DMS 273 (cell line): ENCODE results near the gene ALOXE3.

Experiments used
- DNase-seq: peaks from one replicate; lab custom pipeline; 2025; ENCODE audit not compliant: unreplicated experiment; lab: John Stamatoyannopoulos, UW

ALOXE3 gene

DNA sequence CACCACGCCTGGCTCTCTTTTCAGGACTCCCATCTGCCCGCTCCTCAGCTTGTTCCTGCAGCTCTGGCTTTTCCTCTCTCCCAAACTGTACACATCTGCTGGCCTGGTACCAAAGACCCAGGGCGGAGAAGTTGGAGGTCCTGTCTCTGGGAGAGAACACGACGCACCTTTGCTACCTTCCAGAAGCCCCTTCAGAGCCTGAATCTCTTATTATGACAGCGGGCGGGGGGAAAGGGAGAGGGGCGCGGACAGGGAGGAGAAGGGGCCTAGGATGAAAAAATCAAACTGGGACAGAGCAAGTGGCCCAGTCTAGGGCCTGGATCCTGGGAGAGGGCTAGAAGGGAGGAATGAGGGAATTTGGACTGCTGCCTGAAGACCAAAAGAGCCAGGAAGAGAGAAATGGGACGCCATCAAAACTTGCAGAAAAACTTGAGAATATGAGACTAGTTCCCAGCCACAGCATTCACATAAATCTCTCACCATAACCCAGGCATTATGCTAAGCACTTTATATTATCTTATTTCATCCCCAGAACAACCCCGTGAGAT lies 36.4 kb upstream of the ALOXE3 start:
- no peak for DNase-seq

DNA sequence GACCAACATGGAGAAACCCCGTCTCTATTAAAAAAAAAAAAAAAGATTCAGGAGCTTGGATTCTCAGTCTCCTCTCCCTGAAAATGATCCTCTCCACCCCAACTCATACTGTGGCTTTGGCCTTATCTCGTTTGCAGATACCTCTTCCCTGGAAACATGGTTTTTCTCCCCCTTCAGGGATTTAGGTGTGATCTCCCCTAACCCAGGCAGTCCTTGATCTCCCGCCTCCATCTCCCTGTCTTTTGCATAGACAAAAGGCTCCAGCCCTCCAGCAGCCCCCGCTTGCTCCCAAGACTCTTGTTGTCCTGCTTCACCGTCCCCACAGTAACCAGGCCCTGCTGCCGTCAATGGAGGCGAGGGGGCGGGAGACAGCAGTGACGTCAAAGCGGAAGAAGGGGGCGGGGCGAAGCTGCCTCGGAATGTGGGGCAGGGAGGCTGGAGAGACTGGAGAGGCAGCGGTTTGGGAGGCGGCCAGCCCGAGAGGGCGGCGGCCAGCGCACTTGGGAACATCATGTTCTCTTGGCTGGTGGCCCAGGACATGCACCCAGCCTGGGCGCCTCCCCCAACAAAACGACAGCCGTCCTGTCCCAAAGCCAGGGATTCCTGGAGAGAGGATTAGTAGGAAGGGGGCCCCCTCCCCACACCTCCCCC lies 35.8 kb upstream of the ALOXE3 start:
- DNase-seq: peak; percentile 98

DNA sequence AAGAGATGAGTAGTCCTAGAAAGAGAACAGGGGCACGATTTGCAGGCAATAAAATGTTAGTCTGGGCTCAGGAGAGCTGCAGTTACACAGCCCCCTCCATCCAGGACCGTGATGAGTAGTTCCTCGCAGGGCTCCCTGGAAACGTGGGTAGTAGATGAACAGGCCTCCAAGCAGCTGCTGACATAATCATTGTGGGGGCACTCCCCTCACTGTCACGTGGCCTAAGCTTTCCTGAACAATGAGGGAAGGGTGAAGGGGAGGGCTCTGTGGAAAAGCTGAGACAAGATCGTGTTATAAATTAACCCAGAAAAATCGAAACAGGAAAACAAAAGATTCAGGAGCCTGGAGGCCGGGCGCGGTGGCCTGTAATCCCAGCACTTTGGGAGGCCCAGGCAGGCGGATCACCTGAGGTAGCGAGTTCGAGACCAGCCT lies 35.2 kb upstream of the ALOXE3 start:
- peak; percentile 63 for DNase-seq

DNA sequence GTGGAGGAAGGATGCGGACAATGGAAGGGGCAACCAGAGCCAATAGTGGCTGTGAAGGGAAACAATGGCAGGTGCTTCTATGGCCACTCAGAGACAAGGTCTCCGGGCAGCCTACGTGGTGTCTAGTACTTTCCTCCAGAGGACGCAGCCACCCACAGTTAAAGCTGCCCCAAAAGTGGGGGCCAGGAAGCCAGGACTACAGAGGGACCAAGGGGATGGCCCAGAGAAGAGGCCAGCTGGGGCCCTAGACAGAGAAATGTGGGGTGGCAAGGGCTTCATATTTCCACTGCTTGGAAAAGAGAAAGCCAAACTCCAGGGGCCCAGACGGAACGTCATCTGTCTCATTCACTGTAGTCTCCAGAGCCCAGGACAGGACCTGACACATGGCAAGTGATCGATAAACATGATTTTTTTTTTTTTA lies 34.7 kb upstream of the ALOXE3 start:
- peak; percentile 45 for DNase-seq

DNA sequence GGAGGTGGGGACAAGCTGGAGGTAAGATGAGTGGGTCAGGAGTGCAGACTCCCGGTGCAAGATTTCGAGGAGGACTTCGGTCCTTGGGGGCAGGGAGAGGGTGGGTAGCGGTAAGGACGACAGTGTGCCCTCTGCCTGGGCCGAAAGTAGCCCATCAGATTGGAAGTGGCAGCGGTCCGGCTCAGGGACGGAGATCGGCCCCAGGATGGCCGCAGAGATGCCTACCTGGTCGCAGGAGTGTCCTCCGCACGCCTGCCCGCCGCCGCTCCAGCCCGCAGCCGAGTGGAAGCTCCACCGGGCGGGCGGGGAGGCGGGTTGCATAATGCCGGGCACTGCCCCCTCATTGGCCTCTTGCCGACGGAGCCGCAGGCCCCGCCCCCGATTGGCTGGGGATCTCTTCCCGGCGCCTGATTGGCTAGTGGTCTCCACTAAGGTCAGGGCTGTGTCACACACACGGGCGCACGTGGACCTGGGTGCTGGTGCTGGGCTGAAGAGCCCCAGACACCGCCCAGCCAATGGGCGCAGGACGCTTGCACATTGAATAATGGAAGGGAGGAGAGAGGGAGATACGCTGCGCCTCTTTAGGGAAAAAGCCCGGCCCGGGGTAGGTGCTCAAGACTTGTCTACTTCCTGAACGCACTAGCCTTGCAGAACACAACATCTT lies 33.9 kb upstream of the ALOXE3 start, which contains the start of gene PER1:
TSS of gene PER1 (minus strand) at position 293 of the 664 bp plus-strand sequence. CDS start 1,698 bp downstream, outside the sequence.
- peak; percentile 85 for DNase-seq

DNA sequence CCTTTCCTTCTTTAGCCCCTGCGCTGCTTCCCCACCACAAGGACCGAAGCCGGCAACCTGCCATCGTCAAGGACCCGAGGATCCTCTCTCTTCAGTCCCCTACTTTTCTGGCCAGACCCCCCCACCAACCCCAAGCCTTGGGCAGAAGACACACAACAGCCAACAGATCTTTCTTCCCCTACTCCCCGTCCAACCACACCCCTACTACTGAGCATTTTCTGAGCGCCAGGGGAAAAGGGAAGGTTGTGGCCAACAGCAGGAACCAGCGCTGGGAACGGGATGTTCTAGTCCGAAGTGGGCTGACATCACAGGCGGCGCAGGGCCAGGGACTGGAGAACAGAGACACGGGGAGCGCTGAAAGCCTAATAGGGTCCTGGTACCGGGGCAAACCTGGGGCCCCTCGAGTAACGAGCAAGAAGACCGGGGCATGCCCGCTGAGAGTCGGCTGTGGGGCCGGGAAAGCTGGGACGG lies 33.4 kb upstream of the ALOXE3 start:
- peak; percentile 61 for DNase-seq

DNA sequence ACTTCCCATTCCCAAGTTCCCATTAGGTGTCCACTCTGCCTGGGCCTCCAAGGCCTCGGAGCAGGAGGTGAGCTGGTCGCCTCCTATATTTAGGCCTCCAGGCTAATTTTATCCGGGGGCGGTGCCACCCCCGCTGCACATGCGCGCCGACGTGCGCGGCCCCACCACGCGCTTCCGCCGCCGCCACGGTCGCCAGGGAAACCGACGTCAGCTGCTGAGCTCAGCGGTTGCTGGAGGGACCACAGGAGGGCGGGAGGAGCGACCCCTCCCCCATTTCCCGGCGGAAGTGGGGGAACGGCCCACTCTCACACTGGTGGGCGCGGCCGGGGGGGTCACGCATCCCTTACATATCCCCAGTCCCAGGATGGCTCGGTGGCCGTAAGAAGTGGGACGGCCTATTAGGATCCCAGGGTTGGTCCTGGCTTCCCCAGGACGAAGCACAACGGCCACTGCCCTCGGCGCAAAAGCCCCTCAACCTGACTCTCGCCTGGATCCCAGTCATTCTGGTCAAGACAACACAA lies 32.9 kb upstream of the ALOXE3 start:
- no peak for DNase-seq

DNA sequence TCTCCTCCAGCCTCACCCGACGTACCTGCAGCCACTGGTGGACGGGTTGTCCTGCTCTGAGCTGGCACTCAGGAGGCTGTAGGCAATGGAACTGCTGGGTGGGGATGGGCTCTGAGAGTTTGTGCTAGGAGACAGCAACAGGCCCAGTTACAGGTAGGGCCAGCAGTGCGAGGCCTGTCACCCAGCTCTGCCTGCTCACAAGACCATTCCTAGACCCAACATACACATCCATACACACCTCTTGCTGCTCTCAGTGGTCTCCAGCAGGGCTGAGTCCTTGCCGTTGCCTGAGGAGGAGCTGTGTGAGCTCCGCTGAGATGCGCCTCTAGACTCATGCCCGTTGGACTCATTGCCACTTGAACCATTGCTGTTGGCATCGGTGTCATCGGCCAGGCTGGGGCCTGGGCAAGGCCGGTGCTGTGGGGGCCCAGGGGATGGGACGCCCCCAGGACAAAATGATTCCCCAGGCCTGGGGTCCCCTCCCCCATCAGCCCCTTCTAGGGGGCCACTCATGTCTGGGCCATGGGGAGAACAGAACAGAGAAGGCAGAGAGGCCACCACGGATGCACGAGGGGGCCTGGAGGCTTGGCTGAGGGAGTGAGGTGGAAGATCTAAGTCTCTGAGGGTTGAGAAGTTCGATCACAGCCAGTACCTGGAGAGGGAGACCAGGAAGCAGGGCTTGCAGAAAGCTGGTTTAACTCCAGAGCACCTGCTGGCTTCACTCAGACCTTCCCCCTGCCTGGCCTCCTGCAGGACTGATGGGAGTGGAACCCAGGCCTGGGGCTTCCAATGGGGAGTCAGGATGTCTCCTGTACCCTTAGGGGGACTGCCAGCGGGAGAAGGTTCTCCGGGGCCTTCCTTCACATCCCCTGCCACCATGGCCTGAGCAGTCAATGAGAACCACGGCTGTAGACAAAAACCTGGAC lies 32.1 kb upstream of the ALOXE3 start:
- DNase-seq: no peak

DNA sequence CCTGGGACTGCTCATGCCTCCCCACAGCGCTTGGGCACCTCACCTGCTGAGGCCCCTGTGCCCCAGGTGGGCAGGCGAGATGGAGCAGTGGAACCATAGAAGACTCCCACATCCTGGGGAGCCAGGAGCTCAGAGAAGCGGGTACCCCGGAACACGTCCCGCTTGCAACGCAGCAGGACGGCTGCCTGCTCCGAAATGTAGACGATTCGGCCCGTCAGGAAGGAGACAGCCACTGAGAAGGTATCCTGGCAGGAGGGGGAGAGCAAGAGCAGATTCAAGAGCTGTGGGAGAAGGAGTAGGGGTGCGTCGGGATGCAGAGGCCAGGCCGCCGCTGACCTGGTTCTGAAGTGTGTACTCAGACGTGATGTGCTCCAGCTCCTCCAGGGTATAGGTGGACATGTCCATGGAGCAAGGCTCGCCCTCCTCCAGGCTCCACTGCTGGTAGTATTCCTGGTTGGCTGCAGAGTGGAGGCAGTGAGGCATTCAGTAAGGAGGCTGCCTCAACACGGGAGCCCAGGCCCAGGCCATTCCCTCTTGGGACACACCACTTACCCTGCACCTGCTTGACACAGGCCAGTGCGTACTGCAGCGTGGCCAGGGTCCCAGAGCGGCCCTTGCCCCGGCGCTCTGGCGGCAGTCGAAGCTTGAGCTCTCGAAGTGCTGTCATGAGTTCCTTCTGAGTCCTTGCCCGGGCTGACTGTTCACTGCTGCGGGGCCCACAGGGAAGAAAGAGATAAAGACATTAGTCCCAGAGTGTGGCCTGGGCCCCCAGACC lies 31.3 kb upstream of the ALOXE3 start:
- no peak for DNase-seq

DNA sequence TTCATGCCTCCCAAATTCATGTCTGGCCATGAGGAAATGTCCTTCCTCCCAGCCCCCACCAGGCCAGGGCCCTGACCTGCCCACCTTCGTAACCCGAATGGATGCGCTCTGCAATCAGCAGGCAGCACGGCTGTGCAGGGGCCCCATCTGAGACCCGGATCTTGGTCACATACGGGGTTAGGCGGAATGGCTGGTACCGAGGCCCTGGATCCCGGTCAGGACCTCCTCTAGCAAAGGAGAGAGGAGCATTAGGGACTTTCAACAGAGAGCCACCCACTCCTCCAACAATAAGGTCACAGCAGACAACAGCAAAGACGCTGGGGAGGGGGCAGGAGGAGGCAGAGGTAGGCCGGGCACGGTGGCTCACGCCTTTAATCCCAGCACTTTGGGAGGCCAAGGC lies 30.2 kb upstream of the ALOXE3 start:
- DNase-seq: no peak

DNA sequence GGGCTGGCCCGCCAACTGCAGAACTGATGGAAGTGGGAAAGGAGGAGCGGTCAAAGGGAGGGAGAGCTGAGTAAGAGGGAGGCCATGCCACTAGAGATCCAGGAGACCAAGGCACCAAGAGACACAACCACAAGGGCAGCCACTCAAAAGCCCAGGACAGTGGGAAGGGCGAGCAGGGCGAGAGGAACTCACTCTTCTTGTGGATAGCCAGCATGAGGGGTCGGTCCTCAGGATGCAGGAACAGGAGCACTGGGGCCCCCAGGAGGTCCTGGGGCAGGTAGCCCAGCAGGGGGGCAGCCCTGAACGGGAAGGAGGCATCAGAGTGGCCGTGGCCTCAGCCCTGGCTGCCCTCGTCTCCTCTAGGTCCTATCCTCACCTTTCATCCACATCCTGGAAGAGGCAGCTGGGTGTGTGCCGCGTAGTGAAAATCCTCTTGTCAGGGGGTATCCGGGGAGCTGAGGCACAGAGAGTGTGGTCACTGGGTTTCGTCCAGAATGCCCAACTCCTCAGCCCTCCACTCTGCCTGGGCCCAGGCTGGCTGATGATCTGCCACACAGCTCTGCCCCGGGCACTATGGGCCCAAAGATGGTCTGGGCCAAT lies 29.6 kb upstream of the ALOXE3 start:
- DNase-seq: no peak

DNA sequence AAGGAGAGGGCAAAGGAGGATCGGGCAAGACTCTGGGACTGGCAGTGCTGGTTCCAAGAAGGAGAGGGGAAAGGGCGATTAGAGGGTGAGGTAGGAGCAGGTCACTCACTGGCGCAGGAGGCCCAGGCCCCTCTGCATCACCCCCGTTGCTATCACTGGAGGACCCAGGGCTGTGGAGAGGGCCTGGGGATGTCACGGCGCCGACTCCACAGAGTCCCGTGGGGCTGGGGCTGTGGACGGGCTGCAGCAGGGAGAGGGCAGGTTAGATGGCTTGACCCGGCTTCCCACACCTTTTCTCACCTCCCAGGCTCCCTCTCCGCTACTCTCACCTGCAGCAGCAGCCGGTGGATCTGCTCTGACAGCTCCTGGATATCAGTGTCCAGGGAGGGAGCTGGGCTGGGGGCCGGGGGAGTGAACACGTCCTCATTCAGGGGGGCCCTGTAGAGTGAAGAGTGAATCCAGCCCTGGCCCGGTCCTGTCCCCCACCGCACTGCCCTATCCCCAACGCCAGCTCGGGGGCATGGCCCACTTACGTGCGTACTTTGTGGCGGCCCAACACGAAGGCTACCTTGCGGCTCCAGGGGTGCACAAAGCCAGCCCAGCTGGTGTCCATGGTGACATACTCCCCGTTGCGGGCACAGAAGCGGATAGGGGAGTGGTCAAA lies 29.0 kb upstream of the ALOXE3 start:
- no peak for DNase-seq

DNA sequence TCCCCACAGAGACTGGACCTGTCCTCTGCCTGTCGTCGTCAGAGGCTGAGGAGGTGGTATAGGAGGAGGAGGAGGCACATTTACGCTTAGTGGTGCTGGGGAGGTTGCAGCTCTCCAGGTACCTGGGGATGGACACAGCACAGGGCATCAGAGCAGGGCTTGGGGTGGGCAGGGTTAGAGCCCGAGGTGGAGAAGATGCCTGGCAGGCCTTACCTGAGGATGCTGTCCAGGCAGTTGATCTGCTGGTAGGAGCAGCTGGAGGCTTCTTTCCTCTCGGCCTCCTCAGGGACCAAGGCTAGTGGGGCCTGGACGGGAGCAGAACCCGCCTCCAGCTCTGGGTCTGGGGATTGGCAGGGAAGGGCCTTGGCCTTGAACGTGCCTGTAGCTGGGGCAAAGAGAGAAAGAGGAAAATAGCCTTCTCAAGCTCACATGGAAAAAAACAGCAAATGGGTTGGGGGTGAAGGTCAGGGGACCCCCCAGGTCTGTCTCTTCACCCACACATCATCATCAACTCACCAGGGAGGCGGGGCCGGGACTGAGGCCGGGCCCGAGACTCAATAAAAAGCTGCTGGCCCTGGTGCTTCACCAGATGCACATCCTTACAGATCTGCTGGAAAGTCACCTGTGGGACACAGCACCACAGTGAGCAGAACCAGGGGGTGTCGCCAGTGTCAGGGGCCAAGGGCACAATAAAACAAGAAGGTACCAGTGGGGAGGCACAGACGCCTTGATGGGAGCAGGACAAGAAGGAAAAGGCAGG lies 28.2 kb upstream of the ALOXE3 start:
- no peak for DNase-seq

DNA sequence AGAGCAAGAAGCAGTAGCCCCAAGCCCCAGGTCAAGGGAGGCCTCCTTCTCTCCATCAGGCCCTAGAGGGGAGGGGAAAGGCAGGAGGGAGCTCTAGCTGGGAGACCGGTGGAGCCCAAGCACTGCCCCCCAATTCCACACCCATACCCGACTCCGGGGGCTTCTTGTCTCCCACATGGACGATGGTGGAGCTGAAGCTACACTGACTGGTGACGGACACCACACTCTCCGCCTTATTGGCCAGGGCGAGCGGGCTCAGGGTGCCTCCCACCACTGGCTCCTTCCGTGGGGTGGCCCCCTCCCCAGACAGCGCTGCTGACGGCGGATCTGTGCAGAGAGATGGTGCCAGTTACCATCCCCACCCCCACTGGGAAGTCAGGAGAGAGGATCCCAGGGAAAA lies 27.5 kb upstream of the ALOXE3 start:
- DNase-seq: no peak

DNA sequence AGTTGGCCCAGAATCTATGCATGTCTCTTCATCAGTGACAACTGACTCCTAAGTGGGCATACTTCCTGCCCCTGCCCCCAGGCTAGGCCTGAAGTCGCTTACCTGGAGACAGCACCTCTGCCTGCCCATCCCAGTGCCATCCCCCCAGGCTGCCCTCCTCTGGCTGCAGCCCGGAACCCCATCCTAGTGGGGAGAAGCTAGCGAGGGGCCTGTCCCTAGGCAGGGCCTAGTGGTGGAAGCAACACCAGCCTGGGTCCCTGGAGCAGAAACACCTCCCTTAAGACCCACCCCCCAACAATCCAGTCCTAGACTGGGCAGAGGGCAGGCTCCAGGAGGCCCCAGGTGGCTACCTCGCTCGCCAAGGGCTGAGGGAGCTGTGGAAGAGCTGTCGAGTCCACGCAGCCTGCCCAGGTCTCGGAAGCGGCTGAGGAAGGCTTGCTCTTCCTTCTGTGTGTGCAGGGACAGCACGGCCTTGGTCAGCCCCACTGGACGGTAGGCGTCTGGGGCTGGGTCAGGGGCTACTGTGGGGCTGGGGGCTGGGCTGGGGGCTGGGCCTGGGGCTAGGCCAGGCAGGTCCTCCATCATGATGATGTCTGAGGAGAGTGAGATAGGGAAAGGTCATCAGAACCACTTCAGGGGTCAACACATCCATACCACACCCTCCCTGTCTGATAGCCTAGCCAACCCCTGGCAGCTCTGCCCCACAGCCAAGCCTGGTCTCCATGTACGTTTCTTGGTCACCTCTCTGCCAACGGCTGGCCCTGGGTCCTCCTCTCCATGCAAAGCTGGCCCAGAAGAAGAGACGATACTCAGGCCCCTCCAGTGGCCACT lies 26.3 kb upstream of the ALOXE3 start:
- no peak for DNase-seq

DNA sequence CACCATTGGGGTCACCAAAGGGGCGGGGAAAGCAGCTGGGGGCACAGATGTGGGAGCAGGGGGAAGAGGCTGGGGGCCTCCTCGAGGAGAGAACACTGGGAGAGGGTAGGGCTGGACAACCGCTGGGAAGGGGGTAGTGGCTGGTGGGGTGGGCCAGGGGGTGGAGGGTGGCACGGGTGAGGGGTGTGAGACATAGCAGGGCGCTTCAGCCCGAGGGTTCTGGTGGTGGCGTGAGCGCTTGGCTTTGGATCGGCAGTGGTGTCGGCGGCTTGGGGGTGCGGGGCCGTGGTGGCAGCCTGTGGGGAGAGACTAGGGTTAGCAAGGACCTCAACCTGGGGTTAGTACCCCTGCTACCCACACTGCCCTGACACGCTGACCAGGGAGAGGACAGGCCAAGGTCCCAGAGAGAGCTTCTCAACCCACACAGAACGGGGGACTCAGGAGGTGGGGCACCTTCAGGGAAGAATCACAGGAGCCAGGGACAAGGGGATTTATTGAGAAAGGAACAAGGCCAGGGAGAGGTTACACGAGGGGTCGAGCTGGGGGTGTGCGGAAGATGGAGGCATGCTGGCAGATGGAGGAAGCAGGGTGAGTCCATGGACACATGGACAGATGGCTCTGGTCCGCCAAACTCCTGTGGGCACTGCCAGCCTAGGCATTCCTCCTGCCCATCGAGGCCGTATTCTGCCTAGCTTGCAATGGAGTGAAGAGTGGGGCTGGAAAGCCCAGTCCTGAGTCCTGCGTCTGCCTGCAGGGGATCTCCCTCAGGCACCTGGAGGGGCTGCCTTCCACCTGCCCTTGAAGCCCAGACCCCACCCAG lies 25.5 kb upstream of the ALOXE3 start:
- no peak for DNase-seq
